Peyer's patch (tissue), 4 donors: ENCODE data around the gene RTTN. TPM values are rescaled to one million over a fixed set of nuclear protein-coding genes. Genes with fewer than 3 reads are reported as not detected.

Experiments used
- DNase-seq, 3 donors: peaks; one replicate each; pipeline ENCODE4 v3.0.0-alpha.2; 2017 to 2019
- H3K27ac ChIP-seq, 4 donors: fragments of 200-600 bp; sonication (generic); one replicate each; pipeline ENCODE4 v1.5.1; 2016 to 2019
- H3K27me3 ChIP-seq, 2 donors: fragments of 200-600 bp; sonication (generic); one replicate each; pipeline ENCODE4 v1.5.1; 2019
- H3K36me3 ChIP-seq, 3 donors: fragments of 200-600 bp; sonication (generic); one replicate each; pipeline ENCODE4 v1.5.1; 2016 to 2019
- H3K4me1 ChIP-seq, 4 donors: fragments of 200-600 bp; sonication (generic); one replicate each; pipeline ENCODE4 v1.5.1; 2016 to 2019
- H3K4me3 ChIP-seq, 4 donors: fragments of 200-600 bp; sonication (generic); 1 replicate in 3 of 4; 2 replicates in 1 of 4; pipeline ENCODE4 v1.5.1; 2016 to 2019; ENCODE audit warnings: mild to moderate bottlenecking in 1 of 4
- H3K9me3 ChIP-seq, 4 donors: fragments of 200-600 bp; sonication (generic); one replicate each; pipeline ENCODE4 v1.5.1; 2016 to 2019; ENCODE audit warnings: mild to moderate bottlenecking in 1 of 4
- POLR2A ChIP-seq, 2 donors: fragments of 450-650 bp; IDR thresholded peaks; one replicate each; pipeline ENCODE4 v1.5.1; 2017; ENCODE audit warnings: antibody characterized with exemption in 2 of 2, mild to moderate bottlenecking in 2 of 2, moderate library complexity in 2 of 2
- total RNA-seq, 4 donors: library from RNA; depleted of rRNA; stranded (reverse); fragments of >200 nt; gene quantifications; one replicate each; pipeline ENCODE4 v1.1.0, GENCODE V29; 2016
- TF ChIP-seq, protein P1 (sequence below), 6 experiments: fragments of 450-650 bp in 4 of 6; fragments of 200-600 bp in 2 of 6; sonication (generic) in 1 of 6; IDR thresholded peaks; one replicate each; pipeline ENCODE4 v1.5.1; 2017 to 2019; ENCODE audit warnings: antibody characterized with exemption in 6 of 6, mild to moderate bottlenecking in 3 of 6, moderate library complexity in 1 of 6

RTTN gene
- total RNA-seq, 4 donors from 2014 or later, result 15.3 to 28.1 (median 22.2) TPM

GRCh38 chr18:70220628-70221027 lies 15.1 kb upstream of the RTTN start:
- no peak for TF ChIP-seq POLR2A (IDR thresholded peaks at IDR 0.05)
- TF ChIP-seq, protein P1, sequence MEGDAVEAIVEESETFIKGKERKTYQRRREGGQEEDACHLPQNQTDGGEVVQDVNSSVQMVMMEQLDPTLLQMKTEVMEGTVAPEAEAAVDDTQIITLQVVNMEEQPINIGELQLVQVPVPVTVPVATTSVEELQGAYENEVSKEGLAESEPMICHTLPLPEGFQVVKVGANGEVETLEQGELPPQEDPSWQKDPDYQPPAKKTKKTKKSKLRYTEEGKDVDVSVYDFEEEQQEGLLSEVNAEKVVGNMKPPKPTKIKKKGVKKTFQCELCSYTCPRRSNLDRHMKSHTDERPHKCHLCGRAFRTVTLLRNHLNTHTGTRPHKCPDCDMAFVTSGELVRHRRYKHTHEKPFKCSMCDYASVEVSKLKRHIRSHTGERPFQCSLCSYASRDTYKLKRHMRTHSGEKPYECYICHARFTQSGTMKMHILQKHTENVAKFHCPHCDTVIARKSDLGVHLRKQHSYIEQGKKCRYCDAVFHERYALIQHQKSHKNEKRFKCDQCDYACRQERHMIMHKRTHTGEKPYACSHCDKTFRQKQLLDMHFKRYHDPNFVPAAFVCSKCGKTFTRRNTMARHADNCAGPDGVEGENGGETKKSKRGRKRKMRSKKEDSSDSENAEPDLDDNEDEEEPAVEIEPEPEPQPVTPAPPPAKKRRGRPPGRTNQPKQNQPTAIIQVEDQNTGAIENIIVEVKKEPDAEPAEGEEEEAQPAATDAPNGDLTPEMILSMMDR (IDR thresholded peaks at IDR 0.05), result no peak
- Histone ChIP-seq H3K27ac (no peak overlapping the region), H3K27me3 (no peaks in the 10 kb centered on the region), H3K36me3 (no peaks in the 10 kb centered on the region), H3K9me3 (no peaks in the 10 kb centered on the region), H3K4me1 (no peaks in the 10 kb centered on the region), H3K4me3 (no peak overlapping the region)
- no peak for DNase-seq

GRCh38 chr18:70219688-70220087 lies 14.2 kb upstream of the RTTN start:
- no peak for DNase-seq
- no peak overlapping the region for H3K27ac ChIP-seq
- H3K36me3 ChIP-seq, result no peaks in the 10 kb centered on the region
- H3K9me3 ChIP-seq, result no peaks in the 10 kb centered on the region
- no peak overlapping the region for H3K4me3 ChIP-seq
- H3K4me1 ChIP-seq, result no peaks in the 10 kb centered on the region
- TF ChIP-seq POLR2A (IDR thresholded peaks at IDR 0.05), result no peak
- TF ChIP-seq, protein P1 (IDR thresholded peaks at IDR 0.05), result no peak
- no peaks in the 10 kb centered on the region for H3K27me3 ChIP-seq

GRCh38 chr18:70216788-70217187 lies 11.3 kb upstream of the RTTN start:
- Histone ChIP-seq H3K36me3 (no peaks in the 10 kb centered on the region), H3K9me3 (no peaks in the 10 kb centered on the region), H3K4me1 (no peaks in the 10 kb centered on the region), H3K27ac (no peak overlapping the region), H3K27me3 (no peaks in the 10 kb centered on the region), H3K4me3 (no peak overlapping the region)
- no peak for DNase-seq
- TF ChIP-seq, protein P1 (IDR thresholded peaks at IDR 0.05), result no peak
- no peak for TF ChIP-seq POLR2A (IDR thresholded peaks at IDR 0.05)

DNA sequence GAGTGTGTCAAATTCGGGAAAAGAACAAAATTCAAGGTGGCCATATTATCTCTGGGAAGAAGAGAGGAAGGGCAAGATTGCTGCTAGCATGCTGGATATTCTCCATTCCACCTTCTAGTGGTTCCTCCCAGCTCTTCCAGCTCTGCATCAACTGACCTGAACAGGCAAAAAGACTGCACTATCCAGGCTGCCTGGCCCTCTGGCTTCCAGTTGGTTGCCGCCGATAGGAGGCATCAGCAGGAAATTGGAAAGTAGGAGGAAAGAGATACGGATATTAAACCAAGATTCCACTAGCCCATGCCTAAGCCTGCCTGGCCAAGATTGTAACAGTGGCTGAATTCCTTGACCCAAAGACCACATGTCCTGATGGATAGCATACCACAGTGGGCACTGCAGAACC lies 1.7 kb upstream of the RTTN start:
- no peak for DNase-seq
- TF ChIP-seq, protein P1 (IDR thresholded peaks at IDR 0.05), result no peak
- TF ChIP-seq POLR2A (IDR thresholded peaks at IDR 0.05), result no peak
- H3K9me3 ChIP-seq, result no peaks in the 10 kb centered on the region

GRCh38 chr18:70200286-70200685 lies 5.2 kb downstream of the RTTN start:
- Histone ChIP-seq H3K27me3 (no peaks in the 10 kb centered on the region), H3K9me3 (no peaks in the 10 kb centered on the region), H3K4me1 (peaks cover 0 to 10% (median 0%) of the 10 kb centered on the region in 4 donors), H3K4me3 (no peak overlapping the region), H3K27ac (no peak overlapping the region), H3K36me3 (peaks cover 0 to 9% (median 0%) of the 10 kb centered on the region in 3 donors)
- TF ChIP-seq, protein P1 (IDR thresholded peaks at IDR 0.05), result no peak
- TF ChIP-seq POLR2A (IDR thresholded peaks at IDR 0.05), result no peak
- DNase-seq, result no peak

More for the DNA sequence above, 1.7 kb upstream of the RTTN start:
- Histone ChIP-seq H3K36me3 (no peaks in the 10 kb centered on the region), H3K4me3 (no peak overlapping the region), H3K27me3 (no peaks in the 10 kb centered on the region), H3K4me1 (peaks cover 0 to 10% (median 1%) of the 10 kb centered on the region in 4 donors), H3K27ac (no peak overlapping the region)

DNA sequence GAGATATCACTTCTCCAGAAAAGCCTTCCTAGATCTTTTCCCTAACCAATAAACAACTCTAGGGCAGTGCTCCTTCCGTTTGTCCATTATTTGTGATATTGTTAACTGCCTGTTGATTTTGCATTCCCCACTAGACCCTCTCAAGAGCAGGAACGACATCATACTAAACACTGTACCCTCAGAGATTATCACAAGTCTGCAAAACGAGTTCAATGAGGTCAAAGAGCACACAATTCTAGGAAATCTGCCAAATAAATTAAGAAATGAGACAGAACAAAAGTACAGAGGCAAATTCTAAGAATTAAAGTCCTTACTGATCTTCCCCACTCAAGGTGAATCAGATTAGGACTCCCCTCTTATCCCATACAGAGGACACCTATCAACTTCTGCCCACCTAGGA lies 7.6 kb downstream of the RTTN start:
- peaks cover 0 to 25% (median 0%) of the 10 kb centered on the region in 3 donors for H3K36me3 ChIP-seq
- DNase-seq, result no peak
- no peak overlapping the region for H3K27ac ChIP-seq

More for the DNA sequence above, 7.6 kb downstream of the RTTN start:
- no peaks in the 10 kb centered on the region for H3K27me3 ChIP-seq
- no peak overlapping the region for H3K4me3 ChIP-seq
- H3K9me3 ChIP-seq, result no peaks in the 10 kb centered on the region
- H3K4me1 ChIP-seq, result no peaks in the 10 kb centered on the region
- TF ChIP-seq POLR2A (IDR thresholded peaks at IDR 0.05), result no peak
- TF ChIP-seq, protein P1 (IDR thresholded peaks at IDR 0.05), result no peak
